Gastroesophageal sphincter (tissue), 3 donors: ENCODE data around the gene TRAPPC2L.

ENCODE experiments used
- CTCF ChIP-seq, 4 experiments: fragments of 200-600 bp in 2 of 4; fragments of 450-650 bp in 2 of 4; sonication (generic) in 1 of 4; IDR thresholded peaks; one replicate each; pipeline ENCODE4 v1.5.1; 2017 to 2019; ENCODE audit warnings: antibody characterized with exemption in 4 of 4, mild to moderate bottlenecking in 2 of 4, moderate library complexity in 2 of 4
- POLR2A ChIP-seq, 2 donors: fragments of 450-650 bp; IDR thresholded peaks; one replicate each; pipeline ENCODE4 v1.6.1; 2017; ENCODE audit warnings: antibody characterized with exemption in 2 of 2, mild to moderate bottlenecking in 2 of 2, moderate library complexity in 1 of 2
- POLR2AphosphoS5 ChIP-seq: sonication (generic); formaldehyde crosslinking; IDR thresholded peaks from one replicate; pipeline ENCODE4 v1.6.1; 2017; ENCODE audit warnings: antibody characterized with exemption

GRCh38 chr16:88878967-88879787 lies 22.2 kb downstream of the TRAPPC2L start:
- TF ChIP-seq POLR2AphosphoS5 (no peak), POLR2A (IDR thresholded peaks at IDR 0.05) (no peak), CTCF (IDR thresholded peaks at IDR 0.05) (no peak)
